ENCODE data around the gene TLE4. TPM values are rescaled to one million over a fixed set of nuclear protein-coding genes. Genes with fewer than 3 reads are reported as not detected.

TLE4 gene
- total RNA-seq, 1 donor from 2014 or later: 10.8 TPM

GRCh38 chr9:79578891-79579290 is 7.1 kb downstream of the TLE4 start:
- FAIRE-seq: no peak
- TF ChIP-seq CTCF (IDR thresholded peaks at IDR 0.05; ENCODE audit: insufficient read depth, low read length, severe bottlenecking): no peak
- peaks cover 2% of the 10 kb centered on the region for H3K36me3 ChIP-seq (ENCODE audit: control insufficient read depth, insufficient read depth, low read length)

GRCh38 chr9:79579624-79580023 is 7.9 kb downstream of the TLE4 start:
- DNase-seq (ENCODE audit: low read depth) (no peak), FAIRE-seq (no peak)
- TF ChIP-seq CTCF (IDR thresholded peaks at IDR 0.05; ENCODE audit: insufficient read depth, low read length, severe bottlenecking): no peak
- H3K27me3 ChIP-seq (ENCODE audit: control insufficient read depth, insufficient read depth, low read length): no peaks in the 10 kb centered on the region
- H3K4me3 ChIP-seq (ENCODE audit: low read depth, low read length): no peak overlapping the region
- peaks cover 2% of the 10 kb centered on the region for H3K36me3 ChIP-seq (ENCODE audit: control insufficient read depth, insufficient read depth, low read length)

More at GRCh38 chr9:79578891-79579290, 7.1 kb downstream of the TLE4 start:
- DNase-seq (ENCODE audit: low read depth): no peak
- Histone ChIP-seq H3K4me3 (ENCODE audit: low read depth, low read length) (no peak overlapping the region), H3K27me3 (ENCODE audit: control insufficient read depth, insufficient read depth, low read length) (no peaks in the 10 kb centered on the region)

GRCh38 chr9:79580055-79580454 is 8.3 kb downstream of the TLE4 start:
- no peak for TF ChIP-seq CTCF (IDR thresholded peaks at IDR 0.05; ENCODE audit: insufficient read depth, low read length, severe bottlenecking)
- no peak for FAIRE-seq
- Histone ChIP-seq H3K27me3 (ENCODE audit: control insufficient read depth, insufficient read depth, low read length) (no peaks in the 10 kb centered on the region), H3K4me3 (ENCODE audit: low read depth, low read length) (no peak overlapping the region), H3K36me3 (ENCODE audit: control insufficient read depth, insufficient read depth, low read length) (peaks cover 2% of the 10 kb centered on the region)
- no peak for DNase-seq (ENCODE audit: low read depth)

GRCh38 chr9:79581388-79581787 is 9.6 kb downstream of the TLE4 start:
- Histone ChIP-seq H3K27me3 (ENCODE audit: control insufficient read depth, insufficient read depth, low read length) (no peaks in the 10 kb centered on the region), H3K36me3 (ENCODE audit: control insufficient read depth, insufficient read depth, low read length) (peaks cover 2% of the 10 kb centered on the region), H3K4me3 (ENCODE audit: low read depth, low read length) (no peak overlapping the region)
- DNase-seq (ENCODE audit: low read depth): peak; percentile 50
- FAIRE-seq: no peak
- TF ChIP-seq CTCF (IDR thresholded peaks at IDR 0.05; ENCODE audit: insufficient read depth, low read length, severe bottlenecking): no peak

- Histone ChIP-seq H3K36me3 (ENCODE audit: control insufficient read depth, insufficient read depth, low read length) (peaks cover 2% of the 10 kb centered on the region), H3K27me3 (ENCODE audit: control insufficient read depth, insufficient read depth, low read length) (no peaks in the 10 kb centered on the region), H3K4me3 (ENCODE audit: low read depth, low read length) (no peak overlapping the region)
- DNase-seq (ENCODE audit: low read depth) (peak; percentile 82), FAIRE-seq (no peak)
- TF ChIP-seq CTCF (IDR thresholded peaks at IDR 0.05; ENCODE audit: insufficient read depth, low read length, severe bottlenecking): no peak
Measured at GRCh38 chr9:79581794-79582193, 10.0 kb downstream of the TLE4 start.

GRCh38 chr9:79583952-79584654 is 12.3 kb downstream of the TLE4 start:
- Histone ChIP-seq H3K27me3 (ENCODE audit: control insufficient read depth, insufficient read depth, low read length) (no peaks in the 10 kb centered on the region), H3K36me3 (ENCODE audit: control insufficient read depth, insufficient read depth, low read length) (peaks cover 2% of the 10 kb centered on the region), H3K4me3 (ENCODE audit: low read depth, low read length) (no peak overlapping the region)
- TF ChIP-seq CTCF (IDR thresholded peaks at IDR 0.05; ENCODE audit: insufficient read depth, low read length, severe bottlenecking): no peak
- DNase-seq (ENCODE audit: low read depth): no peak
- no peak for FAIRE-seq

Measured in bronchial epithelial cell (primary cell).